HG02623 (cell line): ENCODE measurements around the gene SLC30A3.
A peak's percentile ranks its signal among the peaks of the same experiment; 100 is the strongest.

Experiments
- ATAC-seq: cut with Tn5 transposase; IDR thresholded peaks from one replicate; pipeline ENCODE4 v1.9.1; 2021; ENCODE audit warnings: moderate library complexity; ENCODE audit not compliant: unreplicated experiment

SLC30A3 gene

DNA sequence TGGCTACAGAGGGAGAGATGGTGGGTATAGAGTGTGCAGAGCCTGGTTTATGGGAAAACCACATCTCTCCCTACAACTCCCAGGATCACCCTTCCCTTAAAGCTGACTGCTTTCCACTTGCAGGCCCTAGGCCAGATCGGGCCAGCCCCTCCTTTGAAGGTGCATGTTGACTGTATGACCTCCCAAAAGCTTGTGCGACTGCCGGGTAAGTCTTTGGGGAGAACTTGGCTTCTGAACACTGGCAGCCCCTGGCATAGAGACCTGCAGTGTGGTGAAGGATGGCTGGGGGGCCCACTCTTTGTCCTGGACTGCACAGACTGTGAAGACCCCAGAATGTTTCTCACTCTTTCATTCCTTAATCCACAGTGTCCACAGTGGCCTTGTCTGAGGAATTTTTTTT is 26.2 kb downstream of the SLC30A3 start:
- ATAC-seq = no peak

DNA sequence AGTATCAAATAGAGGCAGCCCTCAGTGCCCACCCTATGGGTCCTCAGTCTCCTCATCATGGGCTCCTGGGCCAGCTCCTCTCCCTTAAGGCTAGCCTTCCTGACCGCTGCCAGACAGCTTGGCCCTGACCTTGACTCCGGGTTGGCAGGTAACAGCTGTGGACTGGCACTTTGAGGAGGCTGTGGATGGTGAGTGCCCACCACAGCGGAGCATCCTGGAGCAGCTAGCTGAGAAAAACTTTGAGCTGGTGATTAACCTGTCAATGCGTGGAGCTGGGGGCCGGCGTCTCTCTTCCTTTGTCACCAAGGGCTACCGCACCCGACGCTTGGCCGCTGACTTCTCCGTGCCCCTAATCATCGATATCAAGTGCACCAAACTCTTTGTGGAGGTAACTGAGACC is 26.7 kb downstream of the SLC30A3 start:
- no peak for ATAC-seq

DNA sequence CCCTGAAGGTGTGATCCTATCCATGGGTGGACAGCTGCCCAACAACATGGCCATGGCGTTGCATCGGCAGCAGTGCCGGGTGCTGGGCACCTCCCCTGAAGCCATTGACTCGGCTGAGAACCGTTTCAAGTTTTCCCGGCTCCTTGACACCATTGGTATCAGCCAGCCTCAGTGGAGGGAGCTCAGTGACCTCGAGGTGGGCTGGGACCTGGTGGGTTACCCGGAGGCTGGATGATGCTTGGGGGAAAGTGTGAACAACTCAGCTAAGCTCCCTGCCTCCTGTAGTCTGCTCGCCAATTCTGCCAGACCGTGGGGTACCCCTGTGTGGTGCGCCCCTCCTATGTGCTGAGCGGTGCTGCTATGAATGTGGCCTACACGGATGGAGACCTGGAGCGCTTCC is 29.5 kb downstream of the SLC30A3 start:
- ATAC-seq = no peak

DNA sequence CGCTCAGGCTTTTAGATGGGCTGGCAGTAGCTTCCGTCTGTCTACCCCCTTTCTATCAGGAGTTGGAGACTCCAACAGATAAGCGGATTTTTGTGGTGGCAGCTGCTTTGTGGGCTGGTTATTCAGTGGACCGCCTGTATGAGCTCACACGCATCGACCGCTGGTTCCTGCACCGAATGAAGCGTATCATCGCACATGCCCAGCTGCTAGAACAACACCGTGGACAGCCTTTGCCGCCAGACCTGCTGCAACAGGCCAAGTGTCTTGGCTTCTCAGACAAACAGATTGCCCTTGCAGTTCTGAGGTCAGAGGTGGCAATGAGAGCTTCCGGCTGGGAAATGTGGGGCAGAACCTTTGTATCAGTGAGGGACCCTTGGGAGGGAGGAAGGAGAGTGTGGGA is 30.9 kb downstream of the SLC30A3 start:
- no peak for ATAC-seq

GRCh38 chr2:27227501-27227900 is 35.3 kb downstream of the SLC30A3 start:
- no peak for ATAC-seq

DNA sequence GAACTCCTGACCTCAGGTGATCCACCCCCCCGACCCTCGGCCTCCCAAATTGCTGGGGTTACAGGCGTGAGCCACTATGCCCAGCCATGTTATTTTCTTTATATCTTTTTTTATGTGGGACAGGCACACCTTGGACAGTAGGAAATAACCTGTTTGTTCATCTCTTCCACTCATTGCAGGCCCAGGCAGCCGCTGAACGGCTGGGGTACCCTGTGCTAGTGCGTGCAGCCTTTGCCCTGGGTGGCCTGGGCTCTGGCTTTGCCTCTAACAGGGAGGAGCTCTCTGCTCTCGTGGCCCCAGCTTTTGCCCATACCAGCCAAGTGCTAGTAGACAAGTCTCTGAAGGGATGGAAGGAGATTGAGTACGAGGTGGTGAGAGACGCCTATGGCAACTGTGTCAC is 37.3 kb downstream of the SLC30A3 start:
- no peak for ATAC-seq

GRCh38 chr2:27223416-27223815 is 39.4 kb downstream of the SLC30A3 start:
- no peak for ATAC-seq

GRCh38 chr2:27222407-27222806 is 40.4 kb downstream of the SLC30A3 start:
- ATAC-seq = no peak

DNA sequence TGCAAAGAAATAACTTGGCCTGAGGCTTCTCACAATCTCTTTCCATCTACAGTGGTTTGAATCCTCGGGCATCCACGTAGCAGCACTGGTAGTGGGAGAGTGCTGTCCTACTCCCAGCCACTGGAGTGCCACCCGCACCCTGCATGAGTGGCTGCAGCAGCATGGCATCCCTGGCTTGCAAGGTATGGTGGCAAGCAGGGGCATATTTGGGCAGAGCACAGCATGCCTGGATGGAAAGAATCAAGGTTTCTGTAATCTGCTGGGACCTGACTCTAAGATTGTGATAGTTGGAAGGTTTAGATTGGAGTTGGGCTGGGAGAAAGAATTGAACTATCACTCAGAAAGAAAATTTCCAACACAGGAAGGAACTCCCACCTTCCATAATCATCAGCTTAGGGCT is 41.7 kb downstream of the SLC30A3 start:
- ATAC-seq = no peak

- no peak for ATAC-seq
Measured at GRCh38 chr2:27220091-27220490, 42.8 kb downstream of the SLC30A3 start.

GRCh38 chr2:27219091-27219490 is 43.8 kb downstream of the SLC30A3 start:
- no peak for ATAC-seq

GRCh38 chr2:27218614-27219013 is 44.2 kb downstream of the SLC30A3 start:
- no peak for ATAC-seq

DNA sequence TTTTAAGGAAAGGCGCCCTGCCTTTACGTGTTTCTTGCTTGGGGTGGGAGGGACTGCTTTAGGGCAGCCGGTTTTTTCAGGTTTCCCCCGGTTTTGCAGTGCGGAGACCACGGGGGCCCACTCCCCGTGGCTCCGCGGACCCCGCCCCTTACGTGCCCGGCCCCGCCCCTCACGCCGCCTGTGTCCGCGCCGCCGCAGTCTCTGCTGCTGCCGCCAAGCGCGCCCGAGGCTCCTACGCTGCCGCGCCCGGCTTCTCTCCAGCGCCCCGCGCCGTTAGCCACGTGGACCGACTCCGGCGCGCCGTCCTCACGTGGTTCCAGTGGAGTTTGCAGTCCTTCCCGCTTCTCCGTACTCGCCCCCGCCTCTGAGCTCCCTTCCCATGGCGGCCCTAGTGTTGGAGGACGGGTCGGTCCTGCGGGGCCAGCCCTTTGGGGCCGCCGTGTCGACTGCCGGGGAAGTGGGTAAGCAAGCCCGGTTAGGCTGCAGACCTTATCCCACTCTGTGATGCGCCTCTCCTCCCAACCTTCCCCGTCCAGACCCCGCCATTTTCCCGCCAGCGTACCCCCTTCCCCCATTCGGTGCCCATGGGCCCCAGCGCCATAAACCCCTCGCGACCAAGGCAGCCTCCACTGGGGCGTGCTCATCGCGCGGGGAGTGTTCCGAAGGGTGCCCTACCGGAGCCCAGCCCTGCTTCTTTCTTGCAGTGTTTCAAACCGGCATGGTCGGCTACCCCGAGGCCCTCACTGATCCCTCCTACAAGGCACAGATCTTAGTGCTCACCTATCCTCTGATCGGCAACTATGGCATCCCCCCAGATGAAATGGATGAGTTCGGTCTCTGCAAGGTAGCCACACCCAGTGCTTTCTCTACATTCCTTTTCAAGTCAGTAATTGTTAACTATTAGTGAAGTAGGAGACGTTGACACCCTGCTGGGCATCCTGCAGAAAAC is 45.4 kb downstream of the SLC30A3 start, which contains the start of gene CAD:
Gene CAD (plus strand): TSS at position 197 of the 949 bp plus-strand sequence. CDS start 183 bp downstream, at position 380.
- ATAC-seq = peak; percentile 76

DNA sequence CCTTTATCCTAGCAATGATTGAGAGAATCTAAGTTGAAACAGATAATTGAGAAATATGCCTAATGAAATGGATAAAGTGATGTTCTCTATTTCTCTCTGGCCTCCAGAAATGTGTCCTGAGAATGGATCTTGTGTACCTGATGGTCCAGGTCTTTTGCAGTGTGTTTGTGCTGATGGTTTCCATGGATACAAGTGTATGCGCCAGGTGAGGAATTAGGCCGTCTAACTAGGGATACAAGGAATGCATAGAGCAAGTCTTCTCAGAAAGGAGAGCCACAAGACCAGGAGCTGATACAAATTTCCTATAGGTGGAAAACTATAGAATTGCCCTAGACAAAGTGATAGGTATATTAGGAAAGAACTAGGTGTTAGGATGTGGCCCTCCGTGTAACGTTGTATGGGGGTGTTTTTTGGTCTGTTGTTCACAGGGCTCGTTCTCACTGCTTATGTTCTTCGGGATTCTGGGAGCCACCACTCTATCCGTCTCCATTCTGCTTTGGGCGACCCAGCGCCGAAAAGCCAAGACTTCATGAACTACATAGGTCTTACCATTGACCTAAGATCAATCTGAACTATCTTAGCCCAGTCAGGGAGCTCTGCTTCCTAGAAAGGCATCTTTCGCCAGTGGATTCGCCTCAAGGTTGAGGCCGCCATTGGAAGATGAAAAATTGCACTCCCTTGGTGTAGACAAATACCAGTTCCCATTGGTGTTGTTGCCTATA is 46.3 kb downstream of the SLC30A3 start:
- ATAC-seq = no peak

DNA sequence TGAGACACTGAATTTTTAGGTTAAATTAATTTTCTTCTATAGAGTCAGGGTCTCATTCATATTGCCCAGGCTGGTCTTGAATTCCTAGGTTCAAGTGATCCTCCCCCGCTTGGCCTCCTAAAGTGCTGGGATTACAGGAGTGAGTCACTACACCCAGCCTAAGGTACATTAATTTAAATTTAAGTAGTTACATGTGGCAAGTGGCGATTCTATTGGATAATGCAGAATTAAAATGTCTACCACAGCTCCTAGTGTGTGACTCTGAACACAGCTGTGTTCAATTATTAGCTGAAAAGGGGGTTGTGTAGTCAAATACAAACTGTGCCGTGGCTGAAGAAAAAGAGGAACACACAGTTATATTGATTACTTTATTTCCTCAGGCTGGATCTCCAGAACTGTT is 47.9 kb downstream of the SLC30A3 start:
- no peak for ATAC-seq

GRCh38 chr2:27212626-27213471 is 50.0 kb downstream of the SLC30A3 start:
- ATAC-seq = no peak

GRCh38 chr2:27211943-27212625 is 50.8 kb downstream of the SLC30A3 start, which contains the start of the genes ATRAID and SLC5A6:
TSS of gene ATRAID (plus strand) at chr2:27212041. CDS start at chr2:27212369, 328 bp downstream.
TSS of gene SLC5A6 (minus strand) at chr2:27212268. CDS start at chr2:27207650, 4,618 bp downstream.
- peak; percentile 69 for ATAC-seq

GRCh38 chr2:27211241-27211942 is 51.5 kb downstream of the SLC30A3 start:
- ATAC-seq = no peak

DNA sequence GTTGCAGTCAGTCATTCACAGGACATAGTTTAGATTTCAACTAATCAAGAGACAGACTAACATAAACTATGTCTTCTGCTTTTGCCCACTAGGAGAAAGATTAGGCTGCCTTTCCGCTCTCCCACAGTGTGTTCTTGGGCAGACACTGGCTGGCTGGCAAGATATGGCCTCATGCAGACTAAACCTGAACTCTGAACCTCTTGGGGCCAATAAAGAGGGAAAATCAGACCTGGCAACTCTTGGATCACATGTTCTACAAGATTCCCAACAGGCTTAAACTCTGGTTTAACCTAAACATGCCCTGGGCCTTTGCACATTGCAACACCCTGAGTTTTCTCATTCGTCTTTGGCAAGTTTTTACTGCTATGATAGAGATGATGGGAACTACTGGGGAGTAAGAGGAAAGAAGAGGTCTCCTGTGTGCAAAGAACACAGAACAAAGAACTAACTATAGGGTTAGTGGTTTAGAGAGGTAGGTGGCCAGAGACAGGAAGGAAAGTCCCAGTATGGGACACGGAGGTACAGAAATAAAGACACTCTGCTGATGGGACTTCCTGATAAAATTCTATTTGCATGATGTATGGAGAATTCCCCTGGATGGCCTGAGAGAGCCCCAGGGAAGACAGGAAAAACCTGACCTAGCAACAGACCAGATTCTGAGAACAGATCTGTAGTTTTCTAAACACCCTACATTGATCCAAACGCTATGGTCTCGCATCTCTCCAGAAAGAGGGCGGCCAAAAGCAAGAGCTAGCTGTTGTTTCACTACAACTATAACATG is 53.0 kb downstream of the SLC30A3 start:
- no peak for ATAC-seq
